ENCODE data around the gene KLF7. TPM values are rescaled to one million over a fixed set of nuclear protein-coding genes. Genes with fewer than 3 reads are reported as not detected.

The KLF7 gene
- total RNA-seq, 2 experiments from 2014 or later: 90.1 to 96.9 TPM

- H3K27ac Mint-ChIP-seq: no peak overlapping the region
- POLR2A ChIA-PET: interaction anchor here (0.9 kb wide), 1 partner anchor 27 kb away, joined by 3 read pairs; no protein-coding TSS in a partner anchor
Observed at GRCh38 chr2:207115715-207116364, 49.9 kb downstream of the KLF7 start.

DNA sequence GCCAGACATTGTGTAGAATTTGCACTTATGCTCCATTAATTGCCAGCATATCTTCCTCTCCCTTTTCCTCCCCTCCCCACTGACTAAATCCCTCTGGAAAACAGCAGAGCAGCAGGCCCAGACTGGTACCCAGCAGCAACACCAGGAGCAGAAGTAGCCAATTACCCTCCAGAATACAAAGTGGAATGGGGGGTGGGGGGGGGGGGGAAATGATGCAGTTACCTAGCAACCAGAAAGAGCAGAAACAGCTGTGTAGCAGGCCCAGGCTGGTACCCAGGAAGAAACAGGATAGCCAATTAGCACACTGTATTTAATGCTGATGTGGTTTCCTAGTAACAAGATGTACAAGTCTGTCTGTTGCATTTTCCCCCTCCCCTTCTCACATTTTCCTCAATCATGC is 52.3 kb downstream of the KLF7 start:
- ChIA-PET CTCF (no interaction called here), POLR2A (interaction anchor here (1.0 kb wide), 1 partner anchor 54 kb away, joined by 3 read pairs; no protein-coding TSS in a partner anchor)
- Histone ChIP-seq H3K9me3 (ENCODE audit: control insufficient read depth in 1 of 2, insufficient read depth in 1 of 2, low read length in 2 of 2) (no peaks in the 10 kb centered on the region), H3K27me3 (ENCODE audit: control insufficient read depth in 1 of 2, insufficient read depth in 2 of 2, low read length in 2 of 2) (no peaks in the 10 kb centered on the region), H3K36me3 (ENCODE audit: insufficient read depth, low read length) (no peaks in the 10 kb centered on the region), H3K27ac (ENCODE audit: low read depth in 1 of 2, low read length in 2 of 2) (no peak overlapping the region), H3K4me1 (ENCODE audit: insufficient read depth, low read length) (no peaks in the 10 kb centered on the region), H3K4me3 (ENCODE audit: low read length) (no peak overlapping the region)
- Mint-ChIP-seq H3K4me3 (no peak overlapping the region), H3K9me3 (no peaks in the 10 kb centered on the region), H3K4me1 (ENCODE audit: low read depth) (peaks cover 54% of the 10 kb centered on the region), H3K27ac (no peak overlapping the region), H3K27me3 (no peaks in the 10 kb centered on the region), H3K36me3 (ENCODE audit: low read depth) (peaks cover 55% of the 10 kb centered on the region)
- DNase-seq (peak in 1 of 14 experiments; percentile 24), ATAC-seq (ENCODE audit: poor library complexity) (no peak)
- intact Hi-C loops (cut with DNase I, micrococcal nuclease): no loop called here
- no peak for TF ChIP-seq CTCF (IDR thresholded peaks at IDR 0.05)

More at GRCh38 chr2:207115715-207116364, 49.9 kb downstream of the KLF7 start:
- CTCF ChIA-PET: no interaction called here
- Histone ChIP-seq H3K4me3 (ENCODE audit: low read length) (no peak overlapping the region), H3K27ac (ENCODE audit: low read depth in 1 of 2, low read length in 2 of 2) (no peak overlapping the region), H3K4me1 (ENCODE audit: insufficient read depth, low read length) (no peaks in the 10 kb centered on the region), H3K27me3 (ENCODE audit: control insufficient read depth in 1 of 2, insufficient read depth in 2 of 2, low read length in 2 of 2) (no peaks in the 10 kb centered on the region), H3K36me3 (ENCODE audit: insufficient read depth, low read length) (peaks cover 3% of the 10 kb centered on the region), H3K9me3 (ENCODE audit: control insufficient read depth in 1 of 2, insufficient read depth in 1 of 2, low read length in 2 of 2) (no peaks in the 10 kb centered on the region)
- Mint-ChIP-seq H3K9me3 (no peaks in the 10 kb centered on the region), H3K4me3 (no peak overlapping the region), H3K36me3 (ENCODE audit: low read depth) (peaks cover 62% of the 10 kb centered on the region), H3K4me1 (ENCODE audit: low read depth) (peaks cover 51% of the 10 kb centered on the region), H3K27me3 (no peaks in the 10 kb centered on the region)
- intact Hi-C loops (cut with DNase I, micrococcal nuclease): no loop called here
- TF ChIP-seq CTCF (IDR thresholded peaks at IDR 0.05): no peak
- no peak for DNase-seq
- no peak for ATAC-seq (ENCODE audit: poor library complexity)

DNA sequence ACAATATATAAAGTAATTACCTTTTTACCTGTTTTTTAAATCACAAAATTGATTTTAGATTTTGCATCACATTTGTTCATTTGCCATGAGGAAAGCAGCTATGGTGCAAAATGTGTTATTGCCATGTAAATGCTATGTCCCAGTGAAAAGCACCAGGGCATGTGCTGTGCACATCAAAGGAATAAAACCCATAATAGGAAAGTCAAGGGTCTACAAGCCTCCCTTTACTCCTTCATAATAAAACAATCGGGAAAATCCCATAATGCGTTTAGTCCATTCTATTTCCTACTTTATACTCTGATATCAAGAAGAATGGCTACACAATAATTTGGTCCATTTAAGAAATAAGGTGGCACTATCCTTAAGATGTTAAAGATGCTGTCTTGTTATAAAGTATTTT is 53.0 kb downstream of the KLF7 start:
- POLR2A ChIA-PET: interaction anchor here (1.0 to 1.4 kb wide), 3 partner anchors 30 to 55 kb away, joined by 3 to 6 read pairs (median 3); partner anchors contain the start of gene KLF7
- Mint-ChIP-seq H3K27ac (peak overlapping the region; percentile 47), H3K27me3 (no peaks in the 10 kb centered on the region), H3K36me3 (ENCODE audit: low read depth) (peaks cover 60% of the 10 kb centered on the region), H3K4me1 (ENCODE audit: low read depth) (peaks cover 55% of the 10 kb centered on the region), H3K4me3 (no peak overlapping the region), H3K9me3 (no peaks in the 10 kb centered on the region)
- TF ChIP-seq CTCF (IDR thresholded peaks at IDR 0.05): no peak
- Histone ChIP-seq H3K4me1 (ENCODE audit: insufficient read depth, low read length) (no peaks in the 10 kb centered on the region), H3K27ac (ENCODE audit: low read depth in 1 of 2, low read length in 2 of 2) (no peak overlapping the region), H3K36me3 (ENCODE audit: insufficient read depth, low read length) (peaks cover 2% of the 10 kb centered on the region), H3K27me3 (ENCODE audit: control insufficient read depth in 1 of 2, insufficient read depth in 2 of 2, low read length in 2 of 2) (no peaks in the 10 kb centered on the region), H3K9me3 (ENCODE audit: control insufficient read depth in 1 of 2, insufficient read depth in 1 of 2, low read length in 2 of 2) (no peaks in the 10 kb centered on the region), H3K4me3 (ENCODE audit: low read length) (no peak overlapping the region)
- DNase-seq (no peak), ATAC-seq (ENCODE audit: poor library complexity) (no peak)
- intact Hi-C loops (cut with DNase I, micrococcal nuclease): no loop called here
- CTCF ChIA-PET: no interaction called here
